ENCODE results near the gene ATIC.

ATIC gene

DNA sequence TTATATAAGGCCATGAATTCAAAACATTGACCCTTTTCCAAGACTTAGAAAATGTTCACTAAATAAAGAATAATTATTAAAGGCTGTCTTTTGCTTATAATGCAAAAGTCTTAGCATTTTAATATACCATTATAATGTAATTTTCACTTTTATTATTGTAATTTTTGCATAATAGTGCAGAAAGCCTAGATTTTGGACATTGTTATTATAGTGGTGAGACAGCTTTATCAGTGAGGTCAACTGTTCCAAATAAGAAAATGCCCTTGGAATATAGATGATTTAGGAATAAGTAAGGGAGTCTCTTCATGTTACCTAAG, 56.6 kb downstream of the ATIC start:
- H3K36me3 ChIP-seq (replicated peaks), result peaks cover 18% of the 10 kb centered on the region
- H3K4me1 ChIP-seq, result peaks cover 18% of the 10 kb centered on the region
- in situ Hi-C loops (cut with MboI; ENCODE audit: low sequenced_read_pairs), result no loop called here
- H3K9me3 ChIP-seq, result no peaks in the 10 kb centered on the region
- DNase-seq (ENCODE audit: low spot score in 2 of 2), result peak in 1 of 2 experiments; percentile 52
- H3K4me3 ChIP-seq, result no peak overlapping the region
- H3K27me3 ChIP-seq (ENCODE audit: low read depth), result no peaks in the 10 kb centered on the region

DNA sequence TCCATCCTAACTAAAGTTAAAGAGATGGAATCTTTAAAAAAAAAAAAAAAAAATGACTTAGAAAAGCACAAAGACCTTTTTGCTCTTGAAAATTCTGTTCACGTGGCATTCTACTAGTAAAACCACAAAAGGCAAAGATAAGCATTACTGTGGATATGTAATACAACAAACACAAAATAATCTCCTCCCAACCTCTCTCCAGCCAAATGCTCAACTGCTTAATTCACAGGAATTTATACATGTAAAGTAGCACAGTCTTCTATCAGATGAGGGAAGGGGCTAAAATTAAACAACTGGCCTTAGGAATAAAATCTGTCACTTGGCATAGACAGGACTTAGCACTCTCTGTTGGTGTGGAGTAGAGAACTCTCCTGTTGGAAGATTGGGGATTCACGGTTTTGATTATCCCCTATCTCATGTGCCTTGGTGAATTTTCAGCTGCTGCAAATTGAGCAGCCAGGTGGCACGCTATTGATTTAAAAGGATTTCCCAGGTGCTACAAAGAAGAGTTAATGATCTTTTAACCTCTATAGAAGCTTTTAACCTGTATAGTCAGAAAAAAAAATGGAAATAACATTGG, 57.4 kb downstream of the ATIC start:
- Histone ChIP-seq H3K4me1 (peaks cover 18% of the 10 kb centered on the region), H3K4me3 (no peak overlapping the region), H3K27me3 (ENCODE audit: low read depth) (no peaks in the 10 kb centered on the region), H3K36me3 (replicated peaks) (peaks cover 15% of the 10 kb centered on the region), H3K9me3 (no peaks in the 10 kb centered on the region)
- no peak for DNase-seq (ENCODE audit: low spot score in 2 of 2)
- in situ Hi-C loops (cut with MboI; ENCODE audit: low sequenced_read_pairs), result no loop called here

DNA sequence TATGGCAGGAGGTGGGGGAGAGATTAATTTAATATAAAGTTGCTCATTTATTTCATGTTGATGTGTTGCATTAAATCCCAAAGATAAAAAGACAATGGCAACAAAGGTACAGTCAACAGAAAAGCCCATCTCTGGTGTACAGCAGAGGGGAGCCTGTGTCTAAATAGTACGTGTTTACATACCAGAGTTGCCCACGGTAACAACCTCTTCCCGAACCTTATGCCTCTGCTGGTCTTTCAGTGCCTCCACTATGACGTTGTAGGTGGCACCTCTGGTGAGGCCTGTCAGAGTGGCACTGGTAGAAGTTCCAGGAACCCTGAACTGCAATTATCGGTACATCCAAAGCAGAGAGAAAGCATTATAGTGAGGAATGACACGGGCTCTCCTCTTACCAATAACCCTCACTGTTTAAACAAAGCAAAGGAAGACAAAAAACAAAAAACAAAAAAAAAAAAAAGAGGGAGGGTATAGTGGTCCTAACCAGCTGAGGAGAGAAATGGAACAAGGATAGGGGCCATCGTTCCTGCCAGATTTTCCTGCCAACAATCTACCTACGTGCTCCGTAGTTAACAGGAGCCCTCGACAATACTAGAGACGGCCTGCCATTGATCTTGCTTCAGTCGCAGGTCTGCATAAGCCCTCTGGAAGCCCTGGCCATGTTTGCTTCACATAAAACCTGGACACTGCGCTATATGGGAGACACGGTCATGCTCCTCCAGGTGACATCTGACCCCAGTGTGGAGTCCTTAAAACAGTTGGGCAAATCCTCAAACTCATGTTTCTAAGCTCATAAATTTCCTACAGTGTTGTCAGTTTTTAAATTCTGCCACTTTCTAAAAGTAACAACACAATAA, 58.5 kb downstream of the ATIC start:
- H3K27me3 ChIP-seq (ENCODE audit: low read depth), result no peaks in the 10 kb centered on the region
- in situ Hi-C loops (cut with MboI; ENCODE audit: low sequenced_read_pairs), result no loop called here
- H3K4me1 ChIP-seq, result peaks cover 18% of the 10 kb centered on the region
- no peak for DNase-seq (ENCODE audit: low spot score in 2 of 2)
- peaks cover 8% of the 10 kb centered on the region for H3K36me3 ChIP-seq (replicated peaks)
- H3K9me3 ChIP-seq, result no peaks in the 10 kb centered on the region
- H3K4me3 ChIP-seq, result no peak overlapping the region

DNA sequence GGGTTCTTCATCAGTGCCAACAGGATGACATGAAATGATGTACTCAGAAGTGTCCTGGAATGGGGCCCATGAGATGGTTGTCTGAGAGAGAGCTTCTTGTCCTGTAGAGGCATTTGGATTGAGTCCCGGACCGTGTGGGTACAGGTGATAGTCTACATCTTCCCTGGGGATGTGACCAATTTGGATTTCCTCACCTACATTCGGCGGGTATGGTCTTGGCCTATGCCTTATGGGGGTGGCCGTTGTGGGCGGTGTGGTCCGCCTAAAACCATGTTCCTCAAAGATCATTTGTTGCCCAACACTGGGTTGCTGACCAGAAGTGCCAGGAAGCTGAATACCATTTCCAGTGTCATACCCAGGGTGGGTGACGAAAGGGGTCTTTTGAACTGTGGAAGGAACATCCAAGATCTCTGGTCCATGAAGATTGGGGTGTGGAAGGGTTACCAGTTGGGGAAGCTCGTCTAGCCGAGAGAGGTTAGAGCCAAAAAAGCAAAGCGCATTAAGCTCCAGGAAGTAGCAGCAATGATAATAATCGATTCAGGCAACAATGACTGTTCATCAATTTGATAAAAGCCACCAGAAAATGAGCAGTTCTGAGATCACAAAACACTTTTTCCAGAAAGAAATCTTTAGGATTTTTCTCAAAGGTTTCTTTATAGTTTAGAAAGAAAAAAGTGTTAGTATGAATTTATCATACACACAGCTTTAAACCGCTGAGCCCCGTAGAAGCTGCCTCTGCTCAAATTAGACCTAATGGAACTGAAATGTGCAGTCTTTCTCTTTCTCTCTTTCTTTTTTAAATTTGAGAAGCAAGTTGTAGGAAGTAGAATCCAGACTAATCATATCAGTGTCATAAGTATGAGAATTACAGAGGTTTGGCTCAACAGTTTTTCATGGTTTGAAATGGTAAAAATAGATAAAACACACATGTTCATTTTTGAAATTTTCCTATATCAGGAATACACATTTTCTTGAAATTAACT, 60.3 kb downstream of the ATIC start:
- Histone ChIP-seq H3K9me3 (no peaks in the 10 kb centered on the region), H3K4me3 (no peak overlapping the region), H3K4me1 (peaks cover 18% of the 10 kb centered on the region), H3K27me3 (ENCODE audit: low read depth) (no peaks in the 10 kb centered on the region), H3K36me3 (replicated peaks) (peaks cover 4% of the 10 kb centered on the region)
- in situ Hi-C loops (cut with MboI; ENCODE audit: low sequenced_read_pairs), result no loop called here
- no peak for DNase-seq (ENCODE audit: low spot score in 2 of 2)

DNA sequence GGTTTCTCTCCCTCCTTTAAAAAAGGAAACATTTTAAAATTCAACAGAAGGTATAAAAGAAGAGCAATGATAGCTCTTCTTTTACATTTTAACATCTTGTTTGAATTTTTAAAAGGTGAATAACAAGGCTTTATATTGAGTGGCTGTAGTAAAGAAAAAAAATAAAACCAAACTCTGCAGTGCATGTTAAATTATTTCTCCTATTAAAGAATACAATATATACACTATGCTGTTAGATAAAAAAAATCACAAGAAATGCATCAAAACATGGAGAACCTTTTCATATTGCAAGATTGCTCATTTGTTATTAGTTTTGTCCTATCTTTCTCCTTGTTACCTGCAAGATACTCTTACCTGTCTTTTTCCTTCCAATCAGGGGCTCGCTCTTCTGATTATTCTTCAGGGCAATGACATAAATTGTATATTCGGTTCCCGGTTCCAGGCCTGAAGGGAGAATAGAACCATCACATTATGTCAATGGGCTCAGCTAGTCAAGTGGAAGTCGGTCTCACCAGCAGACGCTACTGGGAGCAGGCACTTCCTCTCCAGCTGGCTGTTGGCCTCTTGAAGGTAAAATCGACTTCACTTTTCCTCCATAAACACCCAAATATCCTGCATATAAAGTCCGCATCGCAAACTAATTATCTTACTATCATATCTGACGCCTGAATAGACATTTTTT, 61.2 kb downstream of the ATIC start:
- peaks cover 7% of the 10 kb centered on the region for H3K36me3 ChIP-seq (replicated peaks)
- in situ Hi-C loops (cut with MboI; ENCODE audit: low sequenced_read_pairs), result no loop called here
- no peak for DNase-seq (ENCODE audit: low spot score in 2 of 2)

DNA sequence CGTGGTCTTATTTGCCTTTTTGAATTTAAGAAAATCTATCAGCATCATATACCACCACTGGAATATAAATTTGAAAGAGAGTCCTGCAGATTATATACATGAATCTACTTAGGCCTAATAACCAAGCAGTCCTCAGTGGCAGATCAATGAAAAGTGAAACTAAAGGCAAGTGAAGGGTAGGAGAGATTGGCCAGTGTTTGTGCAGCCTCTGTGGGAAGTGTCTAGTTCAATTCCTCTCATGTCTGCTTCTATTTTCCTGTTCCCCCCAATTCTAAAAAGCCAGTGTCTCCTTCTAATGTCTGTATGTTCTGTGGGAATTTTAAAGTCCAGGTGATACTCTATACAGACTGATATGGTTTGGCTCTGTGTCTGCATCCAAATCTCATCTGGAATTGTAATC, 62.1 kb downstream of the ATIC start:
- in situ Hi-C loops (cut with MboI; ENCODE audit: low sequenced_read_pairs), result no loop called here
- H3K36me3 ChIP-seq (replicated peaks), result peaks cover 10% of the 10 kb centered on the region; the same call in 1 of the 2 replicates
- H3K4me1 ChIP-seq, result peaks cover 13% of the 10 kb centered on the region
- no peaks in the 10 kb centered on the region for H3K27me3 ChIP-seq (ENCODE audit: low read depth)
- DNase-seq (ENCODE audit: low spot score in 2 of 2), result no peak
- H3K4me3 ChIP-seq, result no peak overlapping the region
- H3K9me3 ChIP-seq, result no peaks in the 10 kb centered on the region

More for the DNA sequence above, 61.2 kb downstream of the ATIC start:
- H3K4me3 ChIP-seq, result no peak overlapping the region
- H3K4me1 ChIP-seq, result peaks cover 13% of the 10 kb centered on the region
- H3K27me3 ChIP-seq (ENCODE audit: low read depth), result no peaks in the 10 kb centered on the region
- H3K9me3 ChIP-seq, result no peaks in the 10 kb centered on the region

DNA sequence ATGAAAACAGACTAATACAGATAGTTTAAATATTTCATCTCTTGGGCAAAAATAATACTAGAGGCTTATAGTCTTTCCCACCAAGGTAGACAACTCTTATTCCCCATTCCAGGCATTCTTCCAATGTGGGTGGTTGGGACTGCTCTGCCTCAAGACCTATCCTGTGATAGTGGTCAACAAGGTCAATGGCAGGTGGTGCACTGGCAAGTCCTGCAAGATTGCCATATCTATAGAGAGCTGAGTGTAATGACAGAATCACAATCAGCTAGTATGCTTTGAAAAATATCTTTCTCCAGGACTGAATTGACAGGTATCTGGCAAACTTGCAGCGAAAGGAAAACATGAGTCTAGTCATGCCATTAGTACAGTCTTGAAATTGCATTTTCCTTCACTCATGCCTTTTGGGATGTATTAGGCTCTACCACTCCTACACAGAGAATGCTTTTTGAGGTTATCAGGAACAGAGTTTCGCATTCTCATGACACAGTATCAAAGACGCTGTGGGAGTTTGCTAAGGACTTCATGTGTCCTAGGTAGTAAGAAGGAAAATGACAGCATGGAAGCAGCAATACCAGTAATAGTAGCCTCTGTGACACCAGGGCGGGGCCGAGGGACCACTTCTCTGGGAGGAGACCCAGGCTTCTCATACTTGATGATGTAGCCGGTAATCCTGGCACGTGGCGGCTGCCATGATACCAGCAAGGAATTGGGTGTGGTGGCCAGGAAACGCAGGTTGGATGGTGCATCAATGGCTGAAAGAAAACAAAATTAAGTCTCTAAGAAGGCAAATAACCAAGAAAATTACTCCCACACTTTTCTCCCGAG, 63.0 kb downstream of the ATIC start:
- in situ Hi-C loops (cut with MboI; ENCODE audit: low sequenced_read_pairs), result no loop called here
- no peaks in the 10 kb centered on the region for H3K27me3 ChIP-seq (ENCODE audit: low read depth)
- DNase-seq (ENCODE audit: low spot score in 2 of 2), result no peak
- peaks cover 10% of the 10 kb centered on the region for H3K4me1 ChIP-seq
- no peaks in the 10 kb centered on the region for H3K9me3 ChIP-seq
- no peak overlapping the region for H3K4me3 ChIP-seq
- peaks cover 10% of the 10 kb centered on the region; the same call in 1 of the 2 replicates for H3K36me3 ChIP-seq (replicated peaks)

DNA sequence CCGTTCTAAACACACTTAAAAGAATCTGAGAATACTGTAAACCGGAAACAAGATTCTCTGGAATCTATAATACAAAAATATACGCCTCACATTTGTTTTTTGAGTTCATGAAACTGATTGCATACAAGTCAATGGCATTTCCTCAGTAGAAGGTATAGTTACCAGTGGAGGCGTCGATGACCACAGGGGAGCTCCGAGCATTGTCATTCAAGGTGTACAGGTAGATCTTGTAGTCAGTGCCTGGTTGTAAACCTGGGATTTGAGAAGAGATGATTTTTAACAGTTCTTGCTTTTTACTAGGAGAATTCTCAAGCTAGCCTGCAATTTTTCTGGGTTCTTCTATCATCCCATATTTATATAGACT, 63.6 kb downstream of the ATIC start:
- H3K36me3 ChIP-seq (replicated peaks), result peaks cover 10% of the 10 kb centered on the region; the same call in 1 of the 2 replicates
- no peaks in the 10 kb centered on the region for H3K27me3 ChIP-seq (ENCODE audit: low read depth)
- no peak for DNase-seq (ENCODE audit: low spot score in 2 of 2)
- in situ Hi-C loops (cut with MboI; ENCODE audit: low sequenced_read_pairs), result no loop called here
- H3K9me3 ChIP-seq, result no peaks in the 10 kb centered on the region
- H3K4me3 ChIP-seq, result no peak overlapping the region
- H3K4me1 ChIP-seq, result peaks cover 10% of the 10 kb centered on the region

DNA sequence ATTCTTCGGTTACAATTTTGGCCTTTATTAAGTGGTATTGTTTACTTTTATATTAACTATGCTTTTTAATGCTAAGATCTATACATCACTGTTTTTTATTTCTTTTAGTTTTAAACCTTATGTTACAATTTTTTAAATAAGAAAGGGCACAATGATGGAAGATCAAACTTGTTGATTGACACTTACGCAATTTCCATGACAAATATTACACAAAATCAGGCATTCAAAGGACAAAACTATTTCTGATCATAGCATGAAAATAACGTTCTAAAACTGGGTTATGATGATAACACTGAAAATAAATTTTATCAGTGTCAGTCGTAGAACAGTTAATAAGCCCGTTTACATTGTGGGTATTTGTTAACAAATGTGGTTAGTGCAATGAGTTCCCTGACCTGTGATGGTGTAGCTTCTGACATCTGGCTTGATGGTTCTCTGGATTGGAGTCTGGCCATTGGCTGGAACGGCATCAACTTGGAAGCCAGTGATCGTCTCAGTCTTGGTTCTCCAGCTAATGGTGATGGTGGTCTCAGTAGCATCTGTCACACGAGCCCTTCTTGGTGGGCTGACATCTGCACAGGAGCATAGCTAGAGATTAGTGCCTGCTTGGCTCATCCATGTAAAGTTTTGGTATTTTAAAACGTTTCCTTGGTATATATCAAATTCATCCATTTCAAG, 64.4 kb downstream of the ATIC start:
- no peak overlapping the region for H3K4me3 ChIP-seq
- no peaks in the 10 kb centered on the region for H3K9me3 ChIP-seq
- H3K27me3 ChIP-seq (ENCODE audit: low read depth), result no peaks in the 10 kb centered on the region
- DNase-seq (ENCODE audit: low spot score in 2 of 2), result no peak
- H3K4me1 ChIP-seq, result peaks cover 10% of the 10 kb centered on the region
- in situ Hi-C loops (cut with MboI; ENCODE audit: low sequenced_read_pairs), result no loop called here
- peaks cover 10% of the 10 kb centered on the region; the same call in 1 of the 2 replicates for H3K36me3 ChIP-seq (replicated peaks)

DNA sequence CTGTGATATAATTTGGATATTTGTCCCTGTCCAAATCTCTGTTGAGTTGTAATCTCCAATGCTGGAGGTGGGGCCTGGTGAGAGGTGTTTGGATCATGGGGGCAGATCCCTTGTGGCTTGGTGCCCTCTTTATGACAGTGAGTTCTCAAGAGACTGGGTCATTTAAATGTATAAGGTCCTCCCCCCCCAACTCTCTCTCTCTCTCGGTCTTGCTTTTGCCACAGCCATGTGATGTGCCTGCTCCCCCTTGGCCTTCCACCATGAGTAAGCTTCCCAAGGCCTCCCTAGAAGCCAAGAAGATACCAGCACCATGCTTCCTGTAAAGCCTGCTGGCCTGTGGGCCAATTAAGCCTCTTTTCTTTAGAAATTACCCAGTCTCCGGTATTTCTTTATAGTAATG, 65.4 kb downstream of the ATIC start:
- Histone ChIP-seq H3K27me3 (ENCODE audit: low read depth) (no peaks in the 10 kb centered on the region), H3K9me3 (no peaks in the 10 kb centered on the region), H3K4me1 (peaks cover 10% of the 10 kb centered on the region), H3K4me3 (no peak overlapping the region), H3K36me3 (replicated peaks) (peaks cover 10% of the 10 kb centered on the region; the same call in 1 of the 2 replicates)
- in situ Hi-C loops (cut with MboI; ENCODE audit: low sequenced_read_pairs), result no loop called here
- DNase-seq (ENCODE audit: low spot score in 2 of 2), result no peak

DNA sequence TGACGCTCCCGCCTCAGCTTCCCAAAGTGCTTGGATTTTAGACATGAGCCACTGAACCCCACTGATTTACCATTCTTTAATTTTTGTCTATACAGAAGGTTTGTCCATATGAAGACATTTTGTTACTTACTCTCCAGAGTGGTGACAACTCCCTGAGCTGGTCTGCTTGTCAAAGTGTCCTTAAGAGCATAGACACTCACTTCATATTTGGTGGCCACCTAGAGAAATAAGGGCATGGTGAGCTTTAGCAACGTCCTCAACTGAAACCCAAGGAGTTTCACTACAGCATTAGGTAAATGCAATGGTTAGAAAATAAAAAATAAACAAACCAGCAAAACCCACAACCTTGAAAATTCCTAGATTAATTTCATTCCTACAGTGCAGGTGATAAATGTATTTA, 66.2 kb downstream of the ATIC start:
- Histone ChIP-seq H3K9me3 (no peaks in the 10 kb centered on the region), H3K4me3 (no peak overlapping the region), H3K4me1 (peaks cover 10% of the 10 kb centered on the region), H3K27me3 (ENCODE audit: low read depth) (no peaks in the 10 kb centered on the region), H3K36me3 (replicated peaks) (peaks cover 10% of the 10 kb centered on the region; the same call in 1 of the 2 replicates)
- in situ Hi-C loops (cut with MboI; ENCODE audit: low sequenced_read_pairs), result no loop called here
- no peak for DNase-seq (ENCODE audit: low spot score in 2 of 2)

DNA sequence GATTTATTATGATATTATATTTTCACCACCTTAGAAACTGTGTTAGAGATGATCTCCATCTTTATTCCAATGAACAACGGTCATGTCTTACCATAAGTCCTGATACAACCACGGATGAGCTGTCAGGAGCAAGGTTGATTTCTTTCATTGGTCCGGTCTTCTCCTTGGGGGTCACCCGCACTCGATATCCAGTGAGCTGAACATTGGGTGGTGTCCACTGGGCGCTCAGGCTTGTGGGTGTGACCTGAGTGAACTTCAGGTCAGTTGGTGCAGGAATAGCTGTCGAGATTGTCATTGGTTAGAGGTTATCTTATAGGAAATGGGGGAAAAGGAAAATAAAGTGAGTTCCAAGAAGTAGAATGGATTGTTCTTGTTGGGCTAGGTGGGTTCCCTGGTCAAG, 67.2 kb downstream of the ATIC start:
- no peak overlapping the region for H3K4me3 ChIP-seq
- no peaks in the 10 kb centered on the region for H3K9me3 ChIP-seq
- in situ Hi-C loops (cut with MboI; ENCODE audit: low sequenced_read_pairs), result no loop called here
- no peaks in the 10 kb centered on the region for H3K27me3 ChIP-seq (ENCODE audit: low read depth)
- H3K36me3 ChIP-seq (replicated peaks), result peaks cover 10% of the 10 kb centered on the region
- H3K4me1 ChIP-seq, result peaks cover 10% of the 10 kb centered on the region
- DNase-seq (ENCODE audit: low spot score in 2 of 2), result no peak

Data from HAP-1 (cell line).